H1 (cell line): ENCODE data around the gene OPCML. TPM values are rescaled to one million over a fixed set of nuclear protein-coding genes. Genes with fewer than 3 reads are reported as not detected.

Source experiments
- CTCF ChIA-PET: fragments of 300-600 bp; sonication (Branson Sonifier 250); formaldehyde crosslinking; loops from one replicate; lab custom pipeline; 2021; ENCODE audit not compliant: partially characterized antibody; lab: Charles Lee
- POLR2A ChIA-PET: fragments of 300-600 bp; sonication (Branson Sonifier 250); formaldehyde crosslinking; loops from one replicate; lab custom pipeline; 2021; ENCODE audit warnings: inconsistent platforms; ENCODE audit not compliant: partially characterized antibody; lab: Charles Lee
- DNase-seq, 2 experiments: peaks; one replicate each; pipeline versions ENCODE4 v3.0.0 to v3.0.0-alpha.2; 2010 to 2022; ENCODE audit warnings: low spot score in 2 of 2, low read depth in 1 of 2, mixed read lengths in 1 of 2
- FAIRE-seq: peaks from 2 replicates; lab custom pipeline; 2011; peaks lifted over from hg19 to GRCh38; lab: Jason Lieb, UNC
- H2AFZ ChIP-seq: 2 replicates; pipeline ENCODE4 v1.8.1; 2012; ENCODE audit warnings: low read length, inconsistent platforms
- H2AK5ac ChIP-seq: 2 replicates; pipeline ENCODE4 v1.6.1; 2013; ENCODE audit warnings: low read depth, low read length
- H2BK120ac ChIP-seq: replicated peaks from 2 replicates; pipeline ENCODE3; 2013; ENCODE audit warnings: low read depth, low read length, inconsistent platforms
- H2BK12ac ChIP-seq: 2 replicates; pipeline ENCODE4 v1.6.1; 2013; ENCODE audit warnings: low read depth, low read length
- H2BK15ac ChIP-seq: 2 replicates; pipeline ENCODE4 v1.6.1; 2013; ENCODE audit warnings: low read length
- H2BK20ac ChIP-seq: 2 replicates; pipeline ENCODE4 v1.6.1; 2013; ENCODE audit warnings: low read length
- H2BK5ac ChIP-seq: 2 replicates; pipeline ENCODE4 v1.6.1; 2013; ENCODE audit warnings: low read depth, low read length
- H3K14ac ChIP-seq: 2 replicates; pipeline ENCODE4 v1.6.1; 2013; ENCODE audit warnings: inconsistent platforms; ENCODE audit not compliant: insufficient read length
- H3K18ac ChIP-seq: 2 replicates; pipeline ENCODE4 v1.6.1; 2013; ENCODE audit warnings: low read length; ENCODE audit errors: extremely low read depth
- H3K23ac ChIP-seq: 2 replicates; pipeline ENCODE4 v1.6.1; 2013; ENCODE audit warnings: inconsistent platforms; ENCODE audit not compliant: insufficient read length
- H3K23me2 ChIP-seq: 2 replicates; pipeline ENCODE4 v1.6.1; 2013; ENCODE audit warnings: low read depth, low read length
- H3K27ac ChIP-seq: 2 replicates; pipeline ENCODE4 v1.6.1; 2011; ENCODE audit warnings: low read depth, low read length, inconsistent platforms
- H3K27me3 ChIP-seq, 4 experiments: replicated peaks in 1 of 4; 1 replicate in 1 of 4; 2 replicates in 3 of 4; pipeline versions ENCODE4 v1.6.1 to v1.8.1; 2011 to 2013; ENCODE audit warnings: low read length in 3 of 4, mild to moderate bottlenecking in 3 of 4, inconsistent platforms in 2 of 4, mixed read lengths in 2 of 4, moderate library complexity in 1 of 4; ENCODE audit not compliant: control insufficient read depth in 3 of 4, insufficient read depth in 3 of 4; ENCODE audit errors: extremely low read depth in 1 of 4
- H3K36me3 ChIP-seq, 4 experiments: 2 replicates each; pipeline versions ENCODE4 v1.6.1 to v1.8.1; 2011 to 2013; ENCODE audit warnings: mild to moderate bottlenecking in 4 of 4, low read length in 3 of 4, moderate library complexity in 2 of 4, control low read depth in 1 of 4, inconsistent platforms in 1 of 4; ENCODE audit not compliant: insufficient read depth in 4 of 4, control insufficient read depth in 2 of 4
- H3K4ac ChIP-seq: replicated peaks from 2 replicates; pipeline ENCODE3; 2013; ENCODE audit warnings: low read length, low read depth, mixed read lengths, inconsistent platforms; ENCODE audit not compliant: insufficient read length
- H3K4me1 ChIP-seq, 4 experiments: replicated peaks in 1 of 4; 1 replicate in 1 of 4; 2 replicates in 3 of 4; pipeline versions ENCODE4 v1.6.1 to v1.8.1; 2011 to 2013; ENCODE audit warnings: low read length in 3 of 4, inconsistent platforms in 2 of 4, mixed read lengths in 1 of 4; ENCODE audit not compliant: insufficient read depth in 4 of 4, control insufficient read depth in 3 of 4
- H3K4me2 ChIP-seq, 2 experiments: 2 replicates each; pipeline versions ENCODE4 v1.6.1 to v1.8.1; 2011 to 2013; ENCODE audit warnings: low read depth in 2 of 2, low read length in 2 of 2, control low read depth in 1 of 2, inconsistent platforms in 1 of 2, mild to moderate bottlenecking in 1 of 2; ENCODE audit not compliant: insufficient read depth in 1 of 2
- H3K4me3 ChIP-seq, 4 experiments: fragments of 200-600, 300-600 bp in 1 of 4; sonication (generic), shearing (Covaris generic), sonication (Bioruptor Twin) in 1 of 4; 2 replicates each; pipeline versions ENCODE4 v1.5.1 to v1.8.1; 2011 to 2016; ENCODE audit warnings: low read length in 4 of 4, low read depth in 3 of 4, control low read depth in 2 of 4, inconsistent platforms in 2 of 4, mild to moderate bottlenecking in 2 of 4, mixed read lengths in 1 of 4, moderate library complexity in 1 of 4; ENCODE audit not compliant: insufficient read depth in 2 of 4; ENCODE audit errors: extremely low read depth in 1 of 4
- H3K56ac ChIP-seq: replicated peaks from 2 replicates; pipeline ENCODE3; 2013; ENCODE audit warnings: low read depth, mild to moderate bottlenecking, mixed read lengths, low read length, inconsistent platforms; ENCODE audit not compliant: insufficient read length
- H3K79me1 ChIP-seq: 2 replicates; pipeline ENCODE4 v1.6.1; 2013; ENCODE audit warnings: low read depth, low read length, control low read depth
- H3K79me2 ChIP-seq, 2 experiments: 2 replicates each; pipeline versions ENCODE4 v1.6.1 to v1.8.1; 2012 to 2013; ENCODE audit warnings: low read length in 2 of 2, mild to moderate bottlenecking in 2 of 2, inconsistent platforms in 1 of 2; ENCODE audit not compliant: insufficient read depth in 2 of 2, control insufficient read depth in 1 of 2
- H3K9ac ChIP-seq, 4 experiments: replicated peaks in 1 of 4; 1 replicate in 1 of 4; 2 replicates in 3 of 4; pipeline versions ENCODE4 v1.6.1 to v1.8.1; 2011 to 2013; ENCODE audit warnings: low read depth in 3 of 4, low read length in 3 of 4, control low read depth in 2 of 4, mild to moderate bottlenecking in 2 of 4, moderate library complexity in 2 of 4, inconsistent platforms in 1 of 4; ENCODE audit errors: extremely low read depth in 1 of 4
- H3K9me3 ChIP-seq, 2 experiments: 2 replicates each; pipeline versions ENCODE4 v1.6.1 to v1.8.1; 2012 to 2013; ENCODE audit warnings: mild to moderate bottlenecking in 2 of 2, moderate library complexity in 2 of 2, control low read depth in 1 of 2, inconsistent platforms in 1 of 2, low read depth in 1 of 2, low read length in 1 of 2, mixed read lengths in 1 of 2; ENCODE audit not compliant: insufficient read depth in 2 of 2
- H4K20me1 ChIP-seq, 2 experiments: replicated peaks in 1 of 2; 2 replicates each; pipeline versions ENCODE3 to v1.8.1; 2011 to 2013; ENCODE audit warnings: inconsistent platforms in 2 of 2, low read length in 2 of 2, mild to moderate bottlenecking in 1 of 2; ENCODE audit not compliant: insufficient read depth in 2 of 2, control insufficient read depth in 1 of 2
- H4K5ac ChIP-seq: 2 replicates; pipeline ENCODE4 v1.6.1; 2013; ENCODE audit warnings: low read length, low read depth, mixed read lengths, inconsistent platforms; ENCODE audit not compliant: insufficient read length
- H4K8ac ChIP-seq: 2 replicates; pipeline ENCODE4 v1.8.0; 2013; ENCODE audit warnings: mild to moderate bottlenecking, moderate library complexity, low read length, inconsistent platforms; ENCODE audit not compliant: insufficient read depth; ENCODE audit errors: extremely low read depth
- H4K91ac ChIP-seq: replicated peaks from 2 replicates; pipeline ENCODE3; 2013; ENCODE audit warnings: low read length, mixed read lengths, inconsistent platforms; ENCODE audit not compliant: insufficient read length
- BCL11A ChIP-seq, 2 experiments: IDR thresholded peaks; one replicate each; pipeline ENCODE4 v1.6.1; 2011; ENCODE audit warnings: low read depth in 2 of 2, low read length in 2 of 2, mild to moderate bottlenecking in 2 of 2
- CHD2 ChIP-seq: IDR thresholded peaks from 2 replicates; pipeline ENCODE4 v1.6.1; 2012; ENCODE audit warnings: low read length, improper control_type of control experiment
- SIN3A ChIP-seq, 2 experiments: IDR thresholded peaks in 1 of 2; conservative IDR thresholded peaks in 1 of 2; 2 replicates each; pipeline ENCODE4 v1.6.1; 2011 to 2012; ENCODE audit warnings: low read length in 2 of 2, improper control_type of control experiment in 1 of 2, low read depth in 1 of 2, mild to moderate bottlenecking in 1 of 2
- SP4 ChIP-seq: IDR thresholded peaks from 2 replicates; pipeline ENCODE4 v1.6.1; 2012; ENCODE audit warnings: low read length, inconsistent platforms
- TAF1 ChIP-seq: IDR thresholded peaks from 2 replicates; pipeline ENCODE4 v1.6.1; 2011; ENCODE audit warnings: mild to moderate bottlenecking, low read depth, low read length
- TAF7 ChIP-seq: optimal IDR thresholded peaks from 2 replicates; pipeline ENCODE3; 2011; ENCODE audit warnings: low read depth, mild to moderate bottlenecking, inconsistent platforms, low read length, moderate library complexity, borderline replicate concordance
- ZNF274 ChIP-seq: IDR thresholded peaks from 2 replicates; pipeline ENCODE4 v1.7.0; 2012; ENCODE audit warnings: low read length, borderline replicate concordance; ENCODE audit errors: extremely low read depth
- WGBS, 2 experiments: shearing (Covaris generic) in 1 of 2; methylation state at CpG; one replicate each; pipeline versions ENCODE4 v1.1.6 to v1.1.7; 2013 to 2015; ENCODE audit warnings: low lambda C conversion rate in 2 of 2, mixed read lengths in 2 of 2, inconsistent platforms in 1 of 2, low coverage in 1 of 2, missing lambda C conversion rate in 1 of 2; ENCODE audit not compliant: insufficient replicate concordance in 2 of 2, insufficient coverage in 1 of 2, insufficient read length in 1 of 2; ENCODE audit errors: extremely low coverage in 1 of 2, missing lambda C conversion rate in 1 of 2; 5-methylcytosine and 5-hydroxymethylcytosine counted together
- polyA plus RNA-seq, 7 experiments: library from polyadenylated mRNA; depleted of rRNA in 3 of 7; stranded (reverse) in 5 of 7; unstranded in 2 of 7; fragments of >200 nt in 5 of 7; fragments of 200-250 nt in 2 of 7; gene quantifications; 1 replicate in 5 of 7; 2 replicates in 1 of 7; 4 replicates in 1 of 7; pipeline versions ENCODE4 v1.2.1 to v1.2.3, GENCODE V29; 2011 to 2013; ENCODE audit warnings: missing spikeins in 2 of 7, mixed read lengths in 2 of 7
- total RNA-seq: library from RNA; stranded (reverse); fragmentation: NEBNext Ultra II Directional; extraction: Animal tissue kit (Norgen Biotek cat#: 25700); gene quantifications from 2 replicates; pipeline ENCODE4 v1.2.1, GENCODE V29; 2021

OPCML gene
- total and polyA plus RNA-seq, 2 of the 8 experiments (the other 6 are each of a cell fraction or from before 2014, with no cell fraction given) = 2.3 to 3.1 TPM

DNA sequence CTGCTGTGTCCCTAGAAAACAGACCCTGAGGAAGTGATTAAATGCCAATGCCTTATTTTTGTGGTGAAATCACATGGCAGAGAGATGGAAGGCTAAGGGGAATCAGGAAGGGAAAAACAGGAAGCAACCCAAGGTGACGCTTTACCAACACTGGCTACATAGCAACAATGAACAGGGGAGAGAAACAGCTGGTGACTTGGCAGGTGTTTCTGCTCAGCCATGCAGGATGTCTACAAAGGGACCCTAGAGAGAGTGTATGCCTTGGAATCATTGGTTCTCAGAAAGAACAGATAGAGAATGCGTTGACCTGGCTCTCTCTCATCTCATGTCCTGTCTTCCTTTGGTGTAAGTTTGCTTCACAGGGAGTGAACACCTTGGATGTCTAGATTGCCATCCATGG, 911.9 kb downstream of the OPCML start:
- Histone ChIP-seq H2BK12ac (no peak overlapping the region), H2AK5ac (no peak overlapping the region), H3K4me2 (no peak overlapping the region), H3K79me2 (no peaks in the 10 kb centered on the region), H2BK15ac (no peak overlapping the region), H4K20me1 (no peaks in the 10 kb centered on the region), H3K9me3 (no peaks in the 10 kb centered on the region), H4K5ac (no peak overlapping the region), H3K14ac (no peak overlapping the region), H3K56ac (no peak overlapping the region), H3K4ac (no peak overlapping the region), H3K23me2 (no peaks in the 10 kb centered on the region; the same call in 1 of the 2 replicates), H2BK20ac (no peak overlapping the region), H2BK5ac (no peak overlapping the region), H3K4me1 (no peaks in the 10 kb centered on the region), H3K27me3 (no peaks in the 10 kb centered on the region), H3K4me3 (no peak overlapping the region), H2AFZ (no peak overlapping the region), H3K18ac (no peak overlapping the region), H4K8ac (no peak overlapping the region), H3K27ac (no peak overlapping the region), H3K9ac (no peak overlapping the region), H3K36me3 (no peaks in the 10 kb centered on the region), H3K79me1 (no peaks in the 10 kb centered on the region), H4K91ac (no peak overlapping the region), H2BK120ac (no peak overlapping the region), H3K23ac (no peak overlapping the region)
- WGBS, 2 experiments = 91% methylated on average over 2 of the region's 2 CpGs; no CpG with 5 or more reads in 1 of the 2 experiments
- CTCF ChIA-PET = interaction anchor here (0.6 kb wide), 1 partner anchor 167 kb away, joined by 3 read pairs; no protein-coding TSS in a partner anchor
- POLR2A ChIA-PET = no interaction called here
- DNase-seq (no peak), FAIRE-seq (no peak)
- TF ChIP-seq SP4 (no peak), SIN3A (conservative IDR thresholded peaks at IDR 0.05 in 1 of 2, IDR thresholded peaks at IDR 0.05 in 1 of 2; ENCODE audit: low read depth in 1 of 2, low read length in 2 of 2) (no peak), ZNF274 (no peak), TAF7 (no peak), CHD2 (no peak), BCL11A (IDR thresholded peaks at IDR 0.05; ENCODE audit: low read depth in 2 of 2, low read length in 2 of 2) (no peak), TAF1 (no peak)
